ENCODE results near the gene FOXP1. TPM values are rescaled to one million over a fixed set of nuclear protein-coding genes. Genes with fewer than 3 reads are reported as not detected.

The FOXP1 gene
- total and polyA plus RNA-seq, 2 experiments from 2014 or later: 76.8 to 99.8 TPM

GRCh38 chr3:71575433-71575832 lies 8.1 kb downstream of the FOXP1 start:
- H3K4me1 ChIP-seq (ENCODE audit: insufficient read depth): peaks cover 19% of the 10 kb centered on the region
- H3K9me3 ChIP-seq (ENCODE audit: low read depth): no peaks in the 10 kb centered on the region
- no peak overlapping the region for H3K4me3 ChIP-seq
- DNase-seq (ENCODE audit: low spot score): no peak
- no peaks in the 10 kb centered on the region for H4K20me1 ChIP-seq (ENCODE audit: insufficient read depth, poor library complexity, severe bottlenecking)
- H3K36me3 ChIP-seq (replicated peaks; ENCODE audit: insufficient read depth, low read depth): no peaks in the 10 kb centered on the region
- 100% methylated on average over 2 of the region's 2 CpGs for WGBS (ENCODE audit: low lambda C conversion rate, missing lambda C conversion rate)
- TF ChIP-seq EZH2phosphoT487 (IDR thresholded peaks at IDR 0.05; ENCODE audit: low read depth, severe bottlenecking, unreplicated experiment): no peak
- no peak for TF ChIP-seq CTCF (IDR thresholded peaks at IDR 0.05; ENCODE audit: poor library complexity)
- no peak for TF ChIP-seq EZH2 (IDR thresholded peaks at IDR 0.05; ENCODE audit: borderline replicate concordance)
- peaks cover 83% of the 10 kb centered on the region for H3K79me2 ChIP-seq
- H3K4me2 ChIP-seq: no peak overlapping the region
- no peak overlapping the region for H3K27ac ChIP-seq
- no peaks in the 10 kb centered on the region for H3K9me2 ChIP-seq (replicated peaks; ENCODE audit: insufficient read depth)
- no peak overlapping the region for H2AFZ ChIP-seq
- no peaks in the 10 kb centered on the region for H3K27me3 ChIP-seq

GRCh38 chr3:71573181-71573580 lies 10.3 kb downstream of the FOXP1 start:
- no peaks in the 10 kb centered on the region for H3K9me3 ChIP-seq (ENCODE audit: low read depth)
- WGBS (ENCODE audit: low lambda C conversion rate, missing lambda C conversion rate): 90% methylated on average over 5 of the region's 5 CpGs
- H3K27me3 ChIP-seq: no peaks in the 10 kb centered on the region
- no peaks in the 10 kb centered on the region for H3K36me3 ChIP-seq (replicated peaks; ENCODE audit: insufficient read depth, low read depth)
- peaks cover 13% of the 10 kb centered on the region for H3K4me1 ChIP-seq (ENCODE audit: insufficient read depth)
- no peak overlapping the region for H3K4me2 ChIP-seq
- H4K20me1 ChIP-seq (ENCODE audit: insufficient read depth, poor library complexity, severe bottlenecking): no peaks in the 10 kb centered on the region
- no peaks in the 10 kb centered on the region for H3K9me2 ChIP-seq (replicated peaks; ENCODE audit: insufficient read depth)
- H2AFZ ChIP-seq: no peak overlapping the region
- H3K27ac ChIP-seq: no peak overlapping the region
- no peak for DNase-seq (ENCODE audit: low spot score)
- TF ChIP-seq EZH2 (IDR thresholded peaks at IDR 0.05; ENCODE audit: borderline replicate concordance) (no peak), CTCF (IDR thresholded peaks at IDR 0.05; ENCODE audit: poor library complexity) (no peak), EZH2phosphoT487 (IDR thresholded peaks at IDR 0.05; ENCODE audit: low read depth, severe bottlenecking, unreplicated experiment) (no peak)
- peaks cover 74% of the 10 kb centered on the region for H3K79me2 ChIP-seq
- H3K4me3 ChIP-seq: no peak overlapping the region

GRCh38 chr3:71570546-71570945 lies 13.0 kb downstream of the FOXP1 start:
- no peaks in the 10 kb centered on the region for H4K20me1 ChIP-seq (ENCODE audit: insufficient read depth, poor library complexity, severe bottlenecking)
- no peaks in the 10 kb centered on the region for H3K36me3 ChIP-seq (replicated peaks; ENCODE audit: insufficient read depth, low read depth)
- H2AFZ ChIP-seq: no peak overlapping the region

More at GRCh38 chr3:71570546-71570945, 13.0 kb downstream of the FOXP1 start:
- H3K9me2 ChIP-seq (replicated peaks; ENCODE audit: insufficient read depth): no peaks in the 10 kb centered on the region
- no peak for TF ChIP-seq EZH2phosphoT487 (IDR thresholded peaks at IDR 0.05; ENCODE audit: low read depth, severe bottlenecking, unreplicated experiment)
- TF ChIP-seq CTCF (IDR thresholded peaks at IDR 0.05; ENCODE audit: poor library complexity): no peak
- no peak for TF ChIP-seq EZH2 (IDR thresholded peaks at IDR 0.05; ENCODE audit: borderline replicate concordance)
- H3K4me3 ChIP-seq: no peak overlapping the region
- H3K4me2 ChIP-seq: no peak overlapping the region
- H3K27me3 ChIP-seq: no peaks in the 10 kb centered on the region
- 86% methylated on average over 3 of the region's 3 CpGs for WGBS (ENCODE audit: low lambda C conversion rate, missing lambda C conversion rate)
- no peaks in the 10 kb centered on the region for H3K4me1 ChIP-seq (ENCODE audit: insufficient read depth)
- H3K79me2 ChIP-seq: peaks cover 67% of the 10 kb centered on the region
- no peak overlapping the region for H3K27ac ChIP-seq
- H3K9me3 ChIP-seq (ENCODE audit: low read depth): no peaks in the 10 kb centered on the region
- DNase-seq (ENCODE audit: low spot score): no peak
